Hepatocyte (in vitro differentiated cells): ENCODE results near the gene PROC. TPM values are rescaled to one million over a fixed set of nuclear protein-coding genes. Genes with fewer than 3 reads are reported as not detected.

Experiments
- DNase-seq: peaks from one replicate; pipeline ENCODE4 v3.0.0-alpha.2; 2016; ENCODE audit warnings: low spot score
- H2AFZ ChIP-seq: fragments of 200-600 bp; sonication (generic); 2 replicates; pipeline ENCODE4 v1.6.0; 2016; ENCODE audit warnings: antibody characterized with exemption, mild to moderate bottlenecking
- H3K27ac ChIP-seq: fragments of 200-600 bp; sonication (generic); 2 replicates; pipeline ENCODE4 v1.5.1; 2016; ENCODE audit warnings: mild to moderate bottlenecking
- H3K27me3 ChIP-seq: fragments of 200-600 bp; sonication (generic); 2 replicates; pipeline ENCODE4 v1.6.1; 2016
- H3K36me3 ChIP-seq: fragments of 200-600 bp; sonication (generic); replicated peaks from 2 replicates; pipeline ENCODE4 v1.5.1; 2016; ENCODE audit warnings: low read depth; ENCODE audit not compliant: insufficient read depth
- H3K4me1 ChIP-seq: fragments of 200-600 bp; sonication (generic); 2 replicates; pipeline ENCODE4 v1.5.1; 2016; ENCODE audit warnings: mild to moderate bottlenecking, moderate library complexity; ENCODE audit not compliant: insufficient read depth
- H3K4me2 ChIP-seq: fragments of 200-600 bp; sonication (generic); 2 replicates; pipeline ENCODE4 v1.6.0; 2016
- H3K4me3 ChIP-seq: fragments of 200-600 bp; sonication (generic); 2 replicates; pipeline ENCODE4 v1.5.1; 2016; ENCODE audit warnings: mild to moderate bottlenecking
- H3K79me2 ChIP-seq: fragments of 200-600 bp; sonication (generic); 2 replicates; pipeline ENCODE4 v1.6.0; 2017; ENCODE audit warnings: mild to moderate bottlenecking
- H3K9me2 ChIP-seq: fragments of 200-600 bp; sonication (generic); replicated peaks from 2 replicates; pipeline ENCODE4 v1.6.0; 2017; ENCODE audit warnings: mild to moderate bottlenecking; ENCODE audit not compliant: insufficient read depth
- H3K9me3 ChIP-seq: fragments of 200-600 bp; sonication (generic); 2 replicates; pipeline ENCODE4 v1.5.1; 2016; ENCODE audit warnings: low read depth, mild to moderate bottlenecking
- H4K20me1 ChIP-seq: fragments of 200-600 bp; sonication (generic); 2 replicates; pipeline ENCODE4 v1.6.0; 2016; ENCODE audit warnings: mild to moderate bottlenecking; ENCODE audit not compliant: insufficient read depth, poor library complexity, severe bottlenecking
- CTCF ChIP-seq: fragments of 200-600 bp; sonication (generic); IDR thresholded peaks from 2 replicates; pipeline ENCODE4 v1.5.1; 2016; ENCODE audit warnings: antibody characterized with exemption, mild to moderate bottlenecking; ENCODE audit not compliant: poor library complexity
- EZH2 ChIP-seq: fragments of 200-600 bp; sonication (generic); IDR thresholded peaks from 2 replicates; pipeline ENCODE4 v1.6.1; 2016; ENCODE audit warnings: antibody characterized with exemption, mild to moderate bottlenecking, borderline replicate concordance
- EZH2phosphoT487 ChIP-seq: fragments of 200-600 bp; sonication (generic); IDR thresholded peaks from one replicate; pipeline ENCODE4 v1.6.1; 2018; ENCODE audit warnings: antibody characterized with exemption, mild to moderate bottlenecking, low read depth, moderate library complexity; ENCODE audit not compliant: unreplicated experiment, severe bottlenecking
- WGBS: methylation state at CpG from one replicate; pipeline ENCODE4 v1.1.6; 2016; ENCODE audit warnings: low lambda C conversion rate; ENCODE audit errors: missing lambda C conversion rate; 5-methylcytosine and 5-hydroxymethylcytosine counted together
- polyA plus RNA-seq: library from polyadenylated mRNA; unstranded; fragments of >200 nt; fragmentation: Nextera tagmentation; extraction: Ambion mirVana; gene quantifications from 2 replicates; pipeline ENCODE4 v1.2.1, GENCODE V29; 2016
- total RNA-seq: library from RNA; depleted of rRNA; stranded (reverse); fragments of >200 nt; gene quantifications from 2 replicates; pipeline ENCODE4 v1.2.3, GENCODE V29; 2014

PROC gene
- total and polyA plus RNA-seq, 2 experiments from 2014 or later, result 42.6 to 70.2 TPM

DNA sequence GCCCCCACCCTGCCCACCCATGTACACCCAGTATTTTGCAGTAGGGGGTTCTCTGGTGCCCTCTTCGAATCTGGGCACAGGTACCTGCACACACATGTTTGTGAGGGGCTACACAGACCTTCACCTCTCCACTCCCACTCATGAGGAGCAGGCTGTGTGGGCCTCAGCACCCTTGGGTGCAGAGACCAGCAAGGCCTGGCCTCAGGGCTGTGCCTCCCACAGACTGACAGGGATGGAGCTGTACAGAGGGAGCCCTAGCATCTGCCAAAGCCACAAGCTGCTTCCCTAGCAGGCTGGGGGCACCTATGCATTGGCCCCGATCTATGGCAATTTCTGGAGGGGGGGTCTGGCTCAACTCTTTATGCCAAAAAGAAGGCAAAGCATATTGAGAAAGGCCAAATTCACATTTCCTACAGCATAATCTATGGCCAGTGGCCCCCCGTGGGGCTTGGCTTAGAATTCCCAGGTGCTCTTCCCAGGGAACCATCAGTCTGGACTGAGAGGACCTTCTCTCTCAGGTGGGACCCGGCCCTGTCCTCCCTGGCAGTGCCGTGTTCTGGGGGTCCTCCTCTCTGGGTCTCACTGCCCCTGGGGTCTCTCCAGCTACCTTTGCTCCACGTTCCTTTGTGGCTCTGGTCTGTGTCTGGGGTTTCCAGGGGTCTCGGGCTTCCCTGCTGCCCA is 9.3 kb downstream of the PROC start:
- no peak overlapping the region for H3K27ac ChIP-seq
- DNase-seq, result no peak
- H3K4me1 ChIP-seq, result no peaks in the 10 kb centered on the region
- H3K4me3 ChIP-seq, result no peak overlapping the region
- H3K27me3 ChIP-seq, result no peaks in the 10 kb centered on the region
- H3K79me2 ChIP-seq, result peaks cover 4% of the 10 kb centered on the region
- H3K4me2 ChIP-seq, result no peak overlapping the region
- H2AFZ ChIP-seq, result no peak overlapping the region
- no peak for TF ChIP-seq EZH2phosphoT487
- TF ChIP-seq EZH2, result no peak
- TF ChIP-seq CTCF, result no peak
- no peaks in the 10 kb centered on the region for H3K9me3 ChIP-seq
- H3K36me3 ChIP-seq, result no peaks in the 10 kb centered on the region
- no peaks in the 10 kb centered on the region for H4K20me1 ChIP-seq
- H3K9me2 ChIP-seq, result no peaks in the 10 kb centered on the region
- 69% methylated on average over 7 of the region's 7 CpGs for WGBS

DNA sequence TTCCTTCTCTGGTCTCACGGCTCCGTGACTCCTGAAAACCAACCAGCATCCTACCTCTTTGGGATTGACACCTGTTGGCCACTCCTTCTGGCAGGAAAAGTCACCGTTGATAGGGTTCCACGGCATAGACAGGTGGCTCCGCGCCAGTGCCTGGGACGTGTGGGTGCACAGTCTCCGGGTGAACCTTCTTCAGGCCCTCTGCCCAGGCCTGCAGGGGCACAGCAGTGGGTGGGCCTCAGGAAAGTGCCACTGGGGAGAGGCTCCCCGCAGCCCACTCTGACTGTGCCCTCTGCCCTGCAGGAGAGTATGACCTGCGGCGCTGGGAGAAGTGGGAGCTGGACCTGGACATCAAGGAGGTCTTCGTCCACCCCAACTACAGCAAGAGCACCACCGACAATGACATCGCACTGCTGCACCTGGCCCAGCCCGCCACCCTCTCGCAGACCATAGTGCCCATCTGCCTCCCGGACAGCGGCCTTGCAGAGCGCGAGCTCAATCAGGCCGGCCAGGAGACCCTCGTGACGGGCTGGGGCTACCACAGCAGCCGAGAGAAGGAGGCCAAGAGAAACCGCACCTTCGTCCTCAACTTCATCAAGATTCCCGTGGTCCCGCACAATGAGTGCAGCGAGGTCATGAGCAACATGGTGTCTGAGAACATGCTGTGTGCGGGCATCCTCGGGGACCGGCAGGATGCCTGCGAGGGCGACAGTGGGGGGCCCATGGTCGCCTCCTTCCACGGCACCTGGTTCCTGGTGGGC is 10.0 kb downstream of the PROC start:
- no peak overlapping the region for H3K4me3 ChIP-seq
- no peaks in the 10 kb centered on the region for H3K27me3 ChIP-seq
- H4K20me1 ChIP-seq, result no peaks in the 10 kb centered on the region
- no peaks in the 10 kb centered on the region for H3K9me3 ChIP-seq
- TF ChIP-seq EZH2phosphoT487, result no peak
- TF ChIP-seq CTCF, result no peak
- TF ChIP-seq EZH2, result no peak
- no peak for DNase-seq
- no peaks in the 10 kb centered on the region for H3K4me1 ChIP-seq
- H2AFZ ChIP-seq, result no peak overlapping the region
- no peak overlapping the region for H3K4me2 ChIP-seq
- H3K27ac ChIP-seq, result no peak overlapping the region
- 97% methylated on average over 35 of the region's 36 CpGs for WGBS
- H3K79me2 ChIP-seq, result peaks cover 4% of the 10 kb centered on the region
- H3K36me3 ChIP-seq, result no peaks in the 10 kb centered on the region
- no peaks in the 10 kb centered on the region for H3K9me2 ChIP-seq

GRCh38 chr2:127428815-127429109 is 10.5 kb downstream of the PROC start:
- Histone ChIP-seq H3K9me2 (no peaks in the 10 kb centered on the region), H3K36me3 (no peaks in the 10 kb centered on the region), H3K9me3 (no peaks in the 10 kb centered on the region), H3K4me2 (no peak overlapping the region), H4K20me1 (no peaks in the 10 kb centered on the region), H3K27ac (no peak overlapping the region), H3K27me3 (no peaks in the 10 kb centered on the region), H2AFZ (no peak overlapping the region), H3K4me1 (no peaks in the 10 kb centered on the region), H3K79me2 (peaks cover 4% of the 10 kb centered on the region), H3K4me3 (no peak overlapping the region)
- 97% methylated on average over 6 of the region's 6 CpGs for WGBS
- DNase-seq, result no peak
- no peak for TF ChIP-seq CTCF
- no peak for TF ChIP-seq EZH2phosphoT487
- no peak for TF ChIP-seq EZH2
